ENCODE measurements around the gene CLEC12A. TPM values are rescaled to one million over a fixed set of nuclear protein-coding genes. Genes with fewer than 3 reads are reported as not detected.

Gene CLEC12A
- total RNA-seq, 1 experiment from 2014 or later: not detected

- Histone ChIP-seq H3K9me3 (ENCODE audit: control insufficient read depth in 1 of 2, insufficient read depth in 1 of 2, low read depth in 1 of 2, low read length in 2 of 2) (no peaks in the 10 kb centered on the region), H3K4me2 (ENCODE audit: low read length) (no peak overlapping the region), H3K9ac (ENCODE audit: low read length) (no peak overlapping the region), H3K4me1 (ENCODE audit: control insufficient read depth in 1 of 2, insufficient read depth in 2 of 2, low read length in 2 of 2) (no peaks in the 10 kb centered on the region), H3K9me2 (ENCODE audit: insufficient read depth) (no peaks in the 10 kb centered on the region), H2AFZ (ENCODE audit: low read depth, low read length, poor library complexity, severe bottlenecking) (no peak overlapping the region), H3K27ac (ENCODE audit: low read depth, low read length) (no peak overlapping the region), H3K4me3 (replicated peaks in 1 of 2; ENCODE audit: low read depth in 1 of 2, low read length in 2 of 2) (no peak overlapping the region), H3K79me2 (ENCODE audit: insufficient read depth, low read length) (no peaks in the 10 kb centered on the region), H3K27me3 (ENCODE audit: insufficient read depth, low read length) (peaks cover 53% of the 10 kb centered on the region), H4K20me1 (ENCODE audit: insufficient read depth) (no peaks in the 10 kb centered on the region), H3K36me3 (ENCODE audit: control insufficient read depth in 1 of 2, insufficient read depth in 2 of 2, low read length in 2 of 2) (no peaks in the 10 kb centered on the region)
- intact Hi-C loops (cut with micrococcal nuclease): no loop called here
- CTCF ChIA-PET: interaction anchor here (1.2 kb wide), 1 partner anchor 11 kb away, joined by 6 read pairs; no protein-coding TSS in a partner anchor
- no peak for DNase-seq (ENCODE audit: low read depth, low spot score)
- BruUV-seq (replicated peaks): no TSS peak
- POLR2A ChIA-PET: no interaction called here
- no peak for TF ChIP-seq EZH2phosphoT487 (IDR thresholded peaks at IDR 0.05; ENCODE audit: borderline replicate concordance)
- no peak for TF ChIP-seq SIN3A (IDR thresholded peaks at IDR 0.05; ENCODE audit: low read depth)
- TF ChIP-seq FOSL1 (IDR thresholded peaks at IDR 0.05; ENCODE audit: low read depth): no peak
- TF ChIP-seq ZFX (IDR thresholded peaks at IDR 0.05): no peak
- no peak for TF ChIP-seq YY1 (IDR thresholded peaks at IDR 0.05; ENCODE audit: extremely low read depth, insufficient replicate concordance, low read depth, low read length)
- no peak for TF ChIP-seq ZNF274 (IDR thresholded peaks at IDR 0.05; ENCODE audit: low read depth, low read length)
- TF ChIP-seq, protein P1, sequence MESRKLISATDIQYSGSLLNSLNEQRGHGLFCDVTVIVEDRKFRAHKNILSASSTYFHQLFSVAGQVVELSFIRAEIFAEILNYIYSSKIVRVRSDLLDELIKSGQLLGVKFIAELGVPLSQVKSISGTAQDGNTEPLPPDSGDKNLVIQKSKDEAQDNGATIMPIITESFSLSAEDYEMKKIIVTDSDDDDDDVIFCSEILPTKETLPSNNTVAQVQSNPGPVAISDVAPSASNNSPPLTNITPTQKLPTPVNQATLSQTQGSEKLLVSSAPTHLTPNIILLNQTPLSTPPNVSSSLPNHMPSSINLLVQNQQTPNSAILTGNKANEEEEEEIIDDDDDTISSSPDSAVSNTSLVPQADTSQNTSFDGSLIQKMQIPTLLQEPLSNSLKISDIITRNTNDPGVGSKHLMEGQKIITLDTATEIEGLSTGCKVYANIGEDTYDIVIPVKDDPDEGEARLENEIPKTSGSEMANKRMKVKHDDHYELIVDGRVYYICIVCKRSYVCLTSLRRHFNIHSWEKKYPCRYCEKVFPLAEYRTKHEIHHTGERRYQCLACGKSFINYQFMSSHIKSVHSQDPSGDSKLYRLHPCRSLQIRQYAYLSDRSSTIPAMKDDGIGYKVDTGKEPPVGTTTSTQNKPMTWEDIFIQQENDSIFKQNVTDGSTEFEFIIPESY (IDR thresholded peaks at IDR 0.05; ENCODE audit: extremely low read depth, insufficient replicate concordance, low read length): no peak
- no peak for TF ChIP-seq ATF3 (IDR thresholded peaks at IDR 0.05)
- TF ChIP-seq POLR2A (IDR thresholded peaks at IDR 0.05; ENCODE audit: borderline replicate concordance, extremely low read depth, insufficient read depth, insufficient read length): no peak
- TF ChIP-seq SP1 (IDR thresholded peaks at IDR 0.05; ENCODE audit: low read depth): no peak
- no peak for TF ChIP-seq ELF1 (IDR thresholded peaks at IDR 0.05; ENCODE audit: borderline replicate concordance, low read depth)
- TF ChIP-seq TCF7L2 (IDR thresholded peaks at IDR 0.05; ENCODE audit: borderline replicate concordance, extremely low read depth, insufficient read depth, insufficient read length): no peak
- TF ChIP-seq, protein P2, sequence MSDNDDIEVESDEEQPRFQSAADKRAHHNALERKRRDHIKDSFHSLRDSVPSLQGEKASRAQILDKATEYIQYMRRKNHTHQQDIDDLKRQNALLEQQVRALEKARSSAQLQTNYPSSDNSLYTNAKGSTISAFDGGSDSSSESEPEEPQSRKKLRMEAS (IDR thresholded peaks at IDR 0.05): no peak
- TF ChIP-seq CEBPB (IDR thresholded peaks at IDR 0.05; ENCODE audit: low read depth): no peak
- TF ChIP-seq CBX3 (IDR thresholded peaks at IDR 0.05; ENCODE audit: low read depth): no peak
- TF ChIP-seq, protein P3, sequence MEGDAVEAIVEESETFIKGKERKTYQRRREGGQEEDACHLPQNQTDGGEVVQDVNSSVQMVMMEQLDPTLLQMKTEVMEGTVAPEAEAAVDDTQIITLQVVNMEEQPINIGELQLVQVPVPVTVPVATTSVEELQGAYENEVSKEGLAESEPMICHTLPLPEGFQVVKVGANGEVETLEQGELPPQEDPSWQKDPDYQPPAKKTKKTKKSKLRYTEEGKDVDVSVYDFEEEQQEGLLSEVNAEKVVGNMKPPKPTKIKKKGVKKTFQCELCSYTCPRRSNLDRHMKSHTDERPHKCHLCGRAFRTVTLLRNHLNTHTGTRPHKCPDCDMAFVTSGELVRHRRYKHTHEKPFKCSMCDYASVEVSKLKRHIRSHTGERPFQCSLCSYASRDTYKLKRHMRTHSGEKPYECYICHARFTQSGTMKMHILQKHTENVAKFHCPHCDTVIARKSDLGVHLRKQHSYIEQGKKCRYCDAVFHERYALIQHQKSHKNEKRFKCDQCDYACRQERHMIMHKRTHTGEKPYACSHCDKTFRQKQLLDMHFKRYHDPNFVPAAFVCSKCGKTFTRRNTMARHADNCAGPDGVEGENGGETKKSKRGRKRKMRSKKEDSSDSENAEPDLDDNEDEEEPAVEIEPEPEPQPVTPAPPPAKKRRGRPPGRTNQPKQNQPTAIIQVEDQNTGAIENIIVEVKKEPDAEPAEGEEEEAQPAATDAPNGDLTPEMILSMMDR (IDR thresholded peaks at IDR 0.05 in 2 of 3, conservative IDR thresholded peaks at IDR 0.05 in 1 of 3; ENCODE audit: borderline replicate concordance in 1 of 3, insufficient read depth in 1 of 3, low read depth in 2 of 3, low read length in 2 of 3): no peak
- no peak for TF ChIP-seq POLR2AphosphoS5 (IDR thresholded peaks at IDR 0.05; ENCODE audit: low read depth, low read length)
- no peak for TF ChIP-seq REST (IDR thresholded peaks at IDR 0.05; ENCODE audit: low read depth)
- RAD21 ChIA-PET (ENCODE audit: low non-redundant PET in 1 of 2, low total read pairs in 2 of 2, uncharacterized antibody in 2 of 2, unreplicated experiment in 2 of 2): no interaction called here
- ATAC-seq: no peak
Observed at GRCh38 chr12:9951026-9951675, 20.1 kb upstream of the CLEC12A start.

All from HCT116 (cell line).